Activated CD8-positive, alpha-beta T cell treated with anti-CD3 and anti-CD28 coated beads for 36 hours (primary cell): Measurements from ENCODE around the gene MTARC2. TPM values are rescaled to one million over a fixed set of nuclear protein-coding genes. Genes with fewer than 3 reads are reported as not detected.
"Not testable (repeated sequence)": the region's sequence is repeated elsewhere in the genome, so short reads cannot be mapped to it uniquely, and the experiment has no call there.

ENCODE experiments used
- ATAC-seq: fragments of 200-7000 bp; cut with Tn5 transposase; one replicate; pipeline ENCODE4 v1.10.0; 2021; ENCODE audit warnings: mild to moderate bottlenecking, moderate library complexity
- CTCF ChIA-PET: fragments of 350-600 bp; sonication (Branson Sonifier 250); formaldehyde crosslinking; loops from one replicate; lab custom pipeline; 2021; ENCODE audit warnings: antibody characterized with exemption; lab: Charles Lee
- POLR2A ChIA-PET: fragments of 350-600 bp; sonication (Branson Sonifier 250); formaldehyde crosslinking; loops from one replicate; lab custom pipeline; 2021; ENCODE audit warnings: antibody characterized with exemption; lab: Charles Lee
- DNase-seq: peaks from one replicate; pipeline ENCODE4 v3.0.0-alpha.2; 2020
- H3K27ac Mint-ChIP-seq: one replicate; pipeline ENCODE4 v1.8.0; 2021; ENCODE audit warnings: mild to moderate bottlenecking, mixed read lengths
- H3K27me3 Mint-ChIP-seq: one replicate; pipeline ENCODE4 v1.8.0; 2021; ENCODE audit warnings: mixed read lengths
- H3K36me3 Mint-ChIP-seq: one replicate; pipeline ENCODE4 v1.8.0; 2021; ENCODE audit warnings: low read depth, mixed read lengths
- H3K4me1 Mint-ChIP-seq: one replicate; pipeline ENCODE4 v1.8.0; 2021; ENCODE audit warnings: low read depth, mixed read lengths
- H3K4me3 Mint-ChIP-seq: one replicate; pipeline ENCODE4 v1.8.0; 2021; ENCODE audit warnings: mild to moderate bottlenecking, moderate library complexity, mixed read lengths
- H3K9me3 Mint-ChIP-seq: one replicate; pipeline ENCODE4 v1.8.0; 2021; ENCODE audit warnings: mixed read lengths
- CTCF ChIP-seq: fragments of 200-600 bp; IDR thresholded peaks from one replicate; pipeline ENCODE4 v1.8.0; 2022; ENCODE audit warnings: antibody characterized with exemption, mild to moderate bottlenecking
- intact Hi-C: fragments of 100-400 bp; cut with micrococcal nuclease; formaldehyde crosslinking; loops from one replicate; pipeline ENCODE4 v1.10.0; 2022
- total RNA-seq, 2 experiments: library from RNA; stranded (reverse); gene quantifications; one replicate each; pipeline ENCODE4 v1.2.3, GENCODE V29; 2021

The MTARC2 gene
- total RNA-seq, 2 experiments from 2014 or later, result not detected

GRCh38 chr1:220732137-220732536 lies 16.0 kb upstream of the MTARC2 start:
- Mint-ChIP-seq H3K4me3 (no peak overlapping the region), H3K9me3 (no peaks in the 10 kb centered on the region), H3K36me3 (no peaks in the 10 kb centered on the region), H3K4me1 (peaks cover 3% of the 10 kb centered on the region), H3K27ac (no peak overlapping the region), H3K27me3 (peaks cover under 1% of the 10 kb centered on the region)
- ATAC-seq (no peak), DNase-seq (no peak)
- POLR2A ChIA-PET, result no interaction called here
- CTCF ChIA-PET, result interaction anchor here (2.1 kb wide), 1 partner anchor 16 kb away, joined by 9 read pairs; the partner anchor contains the start of gene MTARC2
- no peak for TF ChIP-seq CTCF
- intact Hi-C loops, result loop anchor here (5.0 kb wide), 1 partner anchor 40 kb away; the partner anchor contains the start of gene C1orf115

GRCh38 chr1:220732621-220733020 lies 15.5 kb upstream of the MTARC2 start:
- intact Hi-C loops, result loop anchor here (5.0 kb wide), 1 partner anchor 40 kb away; the partner anchor contains the start of gene C1orf115
- H3K36me3 Mint-ChIP-seq, result no peaks in the 10 kb centered on the region
- no peaks in the 10 kb centered on the region for H3K9me3 Mint-ChIP-seq
- CTCF ChIA-PET, result interaction anchor here (0.6 to 2.1 kb wide), 30 partner anchors 9 to 547 kb away, joined by 3 to 16 read pairs (median 4); partner anchors contain the start of genes MTARC2 and RAB3GAP2
- TF ChIP-seq CTCF, result no peak
- DNase-seq (no peak), ATAC-seq (no peak)
- H3K27ac Mint-ChIP-seq, result no peak overlapping the region
- H3K4me1 Mint-ChIP-seq, result peaks cover 3% of the 10 kb centered on the region
- POLR2A ChIA-PET, result no interaction called here
- no peak overlapping the region for H3K4me3 Mint-ChIP-seq
- no peaks in the 10 kb centered on the region for H3K27me3 Mint-ChIP-seq

- TF ChIP-seq CTCF, result peak; percentile 64
- peak; percentile 78 for DNase-seq
- Mint-ChIP-seq H3K4me3 (no peak overlapping the region), H3K27ac (no peak overlapping the region), H3K4me1 (peaks cover 3% of the 10 kb centered on the region), H3K27me3 (no peaks in the 10 kb centered on the region), H3K9me3 (no peaks in the 10 kb centered on the region), H3K36me3 (no peaks in the 10 kb centered on the region)
- peak; percentile 98 for ATAC-seq
- CTCF ChIA-PET, result interaction anchor here (0.6 to 2.1 kb wide), 40 partner anchors 8 to 621 kb away, joined by 3 to 16 read pairs (median 4); partner anchors contain the start of genes C1orf115, MTARC2 and RAB3GAP2
- intact Hi-C loops, result loop anchor here (5.0 kb wide), 1 partner anchor 41 kb away; the partner anchor contains the start of gene C1orf115
- POLR2A ChIA-PET, result no interaction called here
These were observed 15.0 kb upstream of the MTARC2 start for GRCh38 chr1:220733086-220733601.

- no peak for TF ChIP-seq CTCF
- ATAC-seq (no peak), DNase-seq (no peak)
- peaks cover under 1% of the 10 kb centered on the region for H3K27me3 Mint-ChIP-seq
- ChIA-PET POLR2A (interaction anchor here (0.7 kb wide), 1 partner anchor 66 kb away, joined by 3 read pairs; no protein-coding TSS in a partner anchor), CTCF (interaction anchor here (0.9 to 2.0 kb wide), 5 partner anchors 13 to 516 kb away, joined by 4 to 16 read pairs (median 7); partner anchors contain the start of gene C1orf115)
- H3K4me3 Mint-ChIP-seq, result no peak overlapping the region
- intact Hi-C loops, result loop anchor here (5.0 kb wide), 1 partner anchor 42 kb away; the partner anchor contains the start of gene C1orf115
- H3K27ac Mint-ChIP-seq, result no peak overlapping the region
- no peaks in the 10 kb centered on the region for H3K36me3 Mint-ChIP-seq
- peaks cover 3% of the 10 kb centered on the region for H3K4me1 Mint-ChIP-seq
- no peaks in the 10 kb centered on the region for H3K9me3 Mint-ChIP-seq
These were observed 13.4 kb upstream of the MTARC2 start for GRCh38 chr1:220734571-220735326.

- H3K4me3 Mint-ChIP-seq, H3K27ac Mint-ChIP-seq, CTCF ChIA-PET, H3K27me3 Mint-ChIP-seq, ATAC-seq, POLR2A ChIA-PET, intact Hi-C loops, H3K4me1 Mint-ChIP-seq, H3K9me3 Mint-ChIP-seq, H3K36me3 Mint-ChIP-seq, DNase-seq: not testable (repeated sequence)
These were observed 11.8 kb upstream of the MTARC2 start for GRCh38 chr1:220736283-220736682.
